GM23338 (cell line): ENCODE measurements around the gene ARPC1A.

Experiments
- CREB1 ChIP-seq: fragments of 250-450 bp; sonication (Bioruptor Pico); IDR thresholded peaks from 2 replicates; pipeline ENCODE4 v1.5.0; 2020; ENCODE audit warnings: low read depth, mild to moderate bottlenecking, moderate library complexity
- EZH2 ChIP-seq: fragments of 200-600 bp; sonication (generic); IDR thresholded peaks from one replicate; pipeline ENCODE4 v1.8.0; 2017; ENCODE audit warnings: antibody characterized with exemption, mild to moderate bottlenecking, low read depth; ENCODE audit not compliant: unreplicated experiment
- EZH2phosphoT487 ChIP-seq: fragments of 200-600 bp; sonication (generic); IDR thresholded peaks from one replicate; pipeline ENCODE4 v1.8.1; 2018; ENCODE audit warnings: antibody characterized with exemption; ENCODE audit not compliant: unreplicated experiment
- NANOG ChIP-seq: IDR thresholded peaks from 2 replicates; pipeline ENCODE4 v1.6.1; 2016; ENCODE audit warnings: antibody characterized with exemption, borderline replicate concordance
- POLR2AphosphoS5 ChIP-seq: IDR thresholded peaks from 2 replicates; pipeline ENCODE4 v1.6.1; 2016; ENCODE audit warnings: antibody characterized with exemption, low read depth
- ZNF114 ChIP-seq: fragments of 250-450 bp; sonication (Bioruptor Pico); IDR thresholded peaks from 2 replicates; pipeline ENCODE4 v1.5.0; 2020; ENCODE audit warnings: mild to moderate bottlenecking, moderate library complexity
- TF ChIP-seq, protein P1 (sequence below), 2 experiments: fragments of 200-600 bp in 1 of 2; sonication (generic) in 1 of 2; conservative IDR thresholded peaks; 2 replicates each; pipeline versions ENCODE4 v1.5.1 to v1.6.1; 2016 to 2017; ENCODE audit warnings: antibody characterized with exemption in 2 of 2, low read depth in 2 of 2, mild to moderate bottlenecking in 2 of 2, moderate library complexity in 1 of 2
- TF ChIP-seq, protein P2 (sequence below): IDR thresholded peaks from 2 replicates; pipeline ENCODE4 v1.6.1; 2016; ENCODE audit warnings: antibody characterized with exemption
- TF ChIP-seq, protein P3 (sequence below): IDR thresholded peaks from one replicate; pipeline ENCODE4 v1.6.1; 2018; ENCODE audit warnings: antibody characterized with exemption; ENCODE audit not compliant: unreplicated experiment

DNA sequence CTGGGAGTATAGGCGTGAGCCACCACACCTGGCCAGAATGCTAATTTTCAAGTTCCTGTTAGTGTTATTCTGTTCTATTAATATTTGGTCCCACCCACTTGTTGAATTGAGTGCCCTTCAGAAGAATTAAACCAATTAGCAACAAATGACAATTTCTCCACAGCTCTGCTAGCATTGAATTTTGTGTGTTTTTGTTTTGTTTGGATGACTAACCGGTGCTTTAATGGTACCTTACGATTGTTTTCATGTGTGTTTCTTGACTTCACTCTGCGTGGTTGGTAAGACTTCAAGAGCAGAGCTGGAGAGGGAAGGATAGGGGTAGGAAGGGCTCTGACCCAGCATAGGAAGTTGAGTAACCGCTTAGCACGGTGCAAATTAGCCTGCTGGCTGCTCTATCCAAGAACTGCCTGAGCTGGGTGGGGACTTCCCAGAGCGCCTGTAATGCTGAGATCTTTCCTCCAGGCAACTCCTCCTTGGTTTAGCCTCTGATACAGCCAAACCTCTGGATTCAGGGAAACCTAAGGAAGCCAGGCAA, 53.4 kb downstream of the ARPC1A start:
- TF ChIP-seq, protein P1, sequence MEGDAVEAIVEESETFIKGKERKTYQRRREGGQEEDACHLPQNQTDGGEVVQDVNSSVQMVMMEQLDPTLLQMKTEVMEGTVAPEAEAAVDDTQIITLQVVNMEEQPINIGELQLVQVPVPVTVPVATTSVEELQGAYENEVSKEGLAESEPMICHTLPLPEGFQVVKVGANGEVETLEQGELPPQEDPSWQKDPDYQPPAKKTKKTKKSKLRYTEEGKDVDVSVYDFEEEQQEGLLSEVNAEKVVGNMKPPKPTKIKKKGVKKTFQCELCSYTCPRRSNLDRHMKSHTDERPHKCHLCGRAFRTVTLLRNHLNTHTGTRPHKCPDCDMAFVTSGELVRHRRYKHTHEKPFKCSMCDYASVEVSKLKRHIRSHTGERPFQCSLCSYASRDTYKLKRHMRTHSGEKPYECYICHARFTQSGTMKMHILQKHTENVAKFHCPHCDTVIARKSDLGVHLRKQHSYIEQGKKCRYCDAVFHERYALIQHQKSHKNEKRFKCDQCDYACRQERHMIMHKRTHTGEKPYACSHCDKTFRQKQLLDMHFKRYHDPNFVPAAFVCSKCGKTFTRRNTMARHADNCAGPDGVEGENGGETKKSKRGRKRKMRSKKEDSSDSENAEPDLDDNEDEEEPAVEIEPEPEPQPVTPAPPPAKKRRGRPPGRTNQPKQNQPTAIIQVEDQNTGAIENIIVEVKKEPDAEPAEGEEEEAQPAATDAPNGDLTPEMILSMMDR (conservative IDR thresholded peaks at IDR 0.05; ENCODE audit: low read depth in 2 of 2), result no peak
- TF ChIP-seq, protein P2, sequence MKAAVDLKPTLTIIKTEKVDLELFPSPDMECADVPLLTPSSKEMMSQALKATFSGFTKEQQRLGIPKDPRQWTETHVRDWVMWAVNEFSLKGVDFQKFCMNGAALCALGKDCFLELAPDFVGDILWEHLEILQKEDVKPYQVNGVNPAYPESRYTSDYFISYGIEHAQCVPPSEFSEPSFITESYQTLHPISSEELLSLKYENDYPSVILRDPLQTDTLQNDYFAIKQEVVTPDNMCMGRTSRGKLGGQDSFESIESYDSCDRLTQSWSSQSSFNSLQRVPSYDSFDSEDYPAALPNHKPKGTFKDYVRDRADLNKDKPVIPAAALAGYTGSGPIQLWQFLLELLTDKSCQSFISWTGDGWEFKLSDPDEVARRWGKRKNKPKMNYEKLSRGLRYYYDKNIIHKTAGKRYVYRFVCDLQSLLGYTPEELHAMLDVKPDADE, result no peak
- TF ChIP-seq CREB1 (CRISPR knock-in tag), result no peak
- no peak for TF ChIP-seq EZH2phosphoT487
- TF ChIP-seq, protein P3, sequence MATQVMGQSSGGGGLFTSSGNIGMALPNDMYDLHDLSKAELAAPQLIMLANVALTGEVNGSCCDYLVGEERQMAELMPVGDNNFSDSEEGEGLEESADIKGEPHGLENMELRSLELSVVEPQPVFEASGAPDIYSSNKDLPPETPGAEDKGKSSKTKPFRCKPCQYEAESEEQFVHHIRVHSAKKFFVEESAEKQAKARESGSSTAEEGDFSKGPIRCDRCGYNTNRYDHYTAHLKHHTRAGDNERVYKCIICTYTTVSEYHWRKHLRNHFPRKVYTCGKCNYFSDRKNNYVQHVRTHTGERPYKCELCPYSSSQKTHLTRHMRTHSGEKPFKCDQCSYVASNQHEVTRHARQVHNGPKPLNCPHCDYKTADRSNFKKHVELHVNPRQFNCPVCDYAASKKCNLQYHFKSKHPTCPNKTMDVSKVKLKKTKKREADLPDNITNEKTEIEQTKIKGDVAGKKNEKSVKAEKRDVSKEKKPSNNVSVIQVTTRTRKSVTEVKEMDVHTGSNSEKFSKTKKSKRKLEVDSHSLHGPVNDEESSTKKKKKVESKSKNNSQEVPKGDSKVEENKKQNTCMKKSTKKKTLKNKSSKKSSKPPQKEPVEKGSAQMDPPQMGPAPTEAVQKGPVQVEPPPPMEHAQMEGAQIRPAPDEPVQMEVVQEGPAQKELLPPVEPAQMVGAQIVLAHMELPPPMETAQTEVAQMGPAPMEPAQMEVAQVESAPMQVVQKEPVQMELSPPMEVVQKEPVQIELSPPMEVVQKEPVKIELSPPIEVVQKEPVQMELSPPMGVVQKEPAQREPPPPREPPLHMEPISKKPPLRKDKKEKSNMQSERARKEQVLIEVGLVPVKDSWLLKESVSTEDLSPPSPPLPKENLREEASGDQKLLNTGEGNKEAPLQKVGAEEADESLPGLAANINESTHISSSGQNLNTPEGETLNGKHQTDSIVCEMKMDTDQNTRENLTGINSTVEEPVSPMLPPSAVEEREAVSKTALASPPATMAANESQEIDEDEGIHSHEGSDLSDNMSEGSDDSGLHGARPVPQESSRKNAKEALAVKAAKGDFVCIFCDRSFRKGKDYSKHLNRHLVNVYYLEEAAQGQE, result no peak
- no peak for TF ChIP-seq EZH2
- no peak for TF ChIP-seq ZNF114 (CRISPR knock-in tag)
- TF ChIP-seq POLR2AphosphoS5, result no peak
- TF ChIP-seq NANOG, result no peak
